Caco-2 (cell line): ENCODE measurements around the gene ETV6. TPM values are rescaled to one million over a fixed set of nuclear protein-coding genes. Genes with fewer than 3 reads are reported as not detected.

Experiments used
- BruUV-seq: library from RNA; stranded (reverse); fragments of 400-500 nt; replicated peaks from 2 replicates; lab custom pipeline; 2021; lab: Mats Ljungman, UMichigan
- CTCF ChIA-PET: fragments of 300-600 bp; sonication (Branson Sonifier 250); formaldehyde crosslinking; loops from one replicate; lab custom pipeline; 2022; ENCODE audit warnings: antibody characterized with exemption; lab: Charles Lee
- POLR2A ChIA-PET: fragments of 300-600 bp; sonication (Branson Sonifier 250); formaldehyde crosslinking; loops from one replicate; lab custom pipeline; 2022; ENCODE audit warnings: antibody characterized with exemption; lab: Charles Lee
- DNase-seq, 2 experiments: peaks; one replicate each; pipeline versions ENCODE4 v3.0.0 to v3.0.0-alpha.2; 2020 to 2022
- H3K27me3 ChIP-seq: replicated peaks from 2 replicates; pipeline ENCODE4 v1.6.0; 2011; ENCODE audit warnings: low read length; ENCODE audit not compliant: control insufficient read depth, insufficient read depth
- H3K36me3 ChIP-seq: 2 replicates; pipeline ENCODE4 v1.5.1; 2011; ENCODE audit warnings: low read length; ENCODE audit not compliant: control insufficient read depth, insufficient read depth
- H3K4me1 ChIP-seq: fragments of 250-450 bp; sonication (Bioruptor Pico); 2 replicates; pipeline ENCODE4 v1.5.1; 2020; ENCODE audit warnings: mild to moderate bottlenecking
- H3K4me3 ChIP-seq: 2 replicates; pipeline ENCODE4 v1.5.1; 2011; ENCODE audit warnings: low read depth, mild to moderate bottlenecking, control low read depth, low read length
- H3K9me3 ChIP-seq: fragments of 250-450 bp; sonication (Bioruptor Pico); 2 replicates; pipeline ENCODE4 v1.5.1; 2020; ENCODE audit warnings: mild to moderate bottlenecking, moderate library complexity
- H3K27ac Mint-ChIP-seq: one replicate; pipeline ENCODE4 v1.8.0; 2022; ENCODE audit warnings: mixed read lengths; ENCODE audit not compliant: unreplicated experiment
- H3K27me3 Mint-ChIP-seq: one replicate; pipeline ENCODE4 v1.8.0; 2022; ENCODE audit warnings: mixed read lengths; ENCODE audit not compliant: insufficient read depth, unreplicated experiment
- H3K36me3 Mint-ChIP-seq: one replicate; pipeline ENCODE4 v1.8.0; 2022; ENCODE audit warnings: mild to moderate bottlenecking, mixed read lengths; ENCODE audit not compliant: insufficient read depth, unreplicated experiment
- H3K4me1 Mint-ChIP-seq: one replicate; pipeline ENCODE4 v1.8.0; 2022; ENCODE audit warnings: low read depth, mixed read lengths; ENCODE audit not compliant: unreplicated experiment
- H3K4me3 Mint-ChIP-seq: one replicate; pipeline ENCODE4 v1.8.0; 2022; ENCODE audit warnings: mild to moderate bottlenecking, moderate library complexity, mixed read lengths; ENCODE audit not compliant: unreplicated experiment
- H3K9me3 Mint-ChIP-seq: one replicate; pipeline ENCODE4 v1.8.0; 2022; ENCODE audit warnings: mixed read lengths; ENCODE audit not compliant: unreplicated experiment
- CTCF ChIP-seq, 2 experiments: fragments of 200-600 bp in 1 of 2; IDR thresholded peaks; 1 replicate in 1 of 2; 2 replicates in 1 of 2; pipeline versions ENCODE4 v1.5.1 to v1.8.0; 2011 to 2022; ENCODE audit warnings: antibody characterized with exemption in 1 of 2, control low read depth in 1 of 2, inconsistent platforms in 1 of 2, low read depth in 1 of 2, low read length in 1 of 2, mild to moderate bottlenecking in 1 of 2, moderate library complexity in 1 of 2; ENCODE audit not compliant: insufficient read depth in 1 of 2, severe bottlenecking in 1 of 2, unreplicated experiment in 1 of 2
- intact Hi-C: fragments of 100-400 bp; cut with micrococcal nuclease; formaldehyde crosslinking; loops from one replicate; pipeline ENCODE4 v1.10.0; 2022; ENCODE audit not compliant: unreplicated experiment
- total RNA-seq: library from RNA; stranded (reverse); gene quantifications from 2 replicates; pipeline ENCODE4 v1.2.3, GENCODE V29; 2022

Gene ETV6
- total RNA-seq, 1 experiment from 2014 or later = 15.6 TPM

GRCh38 chr12:11756022-11756421 is 106.5 kb downstream of the ETV6 start:
- Mint-ChIP-seq H3K9me3 (no peaks in the 10 kb centered on the region), H3K27me3 (no peaks in the 10 kb centered on the region), H3K27ac (no peak overlapping the region), H3K4me3 (no peak overlapping the region), H3K4me1 (peaks cover 6% of the 10 kb centered on the region), H3K36me3 (no peaks in the 10 kb centered on the region)
- POLR2A ChIA-PET = no interaction called here
- H3K4me1 ChIP-seq = no peaks in the 10 kb centered on the region
- no TSS peak for BruUV-seq
- H3K4me3 ChIP-seq = no peak overlapping the region
- H3K9me3 ChIP-seq = no peaks in the 10 kb centered on the region
- intact Hi-C loops = no loop called here
- H3K36me3 ChIP-seq = no peaks in the 10 kb centered on the region; the same call in 1 of the 2 replicates
- no peak for DNase-seq
- TF ChIP-seq CTCF (IDR thresholded peaks at IDR 0.05; ENCODE audit: insufficient read depth in 1 of 2, low read depth in 1 of 2, low read length in 1 of 2, severe bottlenecking in 1 of 2, unreplicated experiment in 1 of 2) = no peak
- CTCF ChIA-PET = interaction anchor here (0.6 kb wide), 2 partner anchors 1417 to 1746 kb away, joined by 3 to 4 read pairs; no protein-coding TSS in a partner anchor
- no peaks in the 10 kb centered on the region for H3K27me3 ChIP-seq

GRCh38 chr12:11756523-11756922 is 107.0 kb downstream of the ETV6 start:
- H3K4me3 ChIP-seq = no peak overlapping the region
- POLR2A ChIA-PET = no interaction called here
- intact Hi-C loops = no loop called here
- DNase-seq = no peak
- Mint-ChIP-seq H3K27me3 (no peaks in the 10 kb centered on the region), H3K9me3 (no peaks in the 10 kb centered on the region), H3K4me3 (no peak overlapping the region), H3K27ac (no peak overlapping the region), H3K4me1 (peaks cover 6% of the 10 kb centered on the region), H3K36me3 (no peaks in the 10 kb centered on the region)
- TF ChIP-seq CTCF (IDR thresholded peaks at IDR 0.05; ENCODE audit: insufficient read depth in 1 of 2, low read depth in 1 of 2, low read length in 1 of 2, severe bottlenecking in 1 of 2, unreplicated experiment in 1 of 2) = no peak
- no peaks in the 10 kb centered on the region for H3K9me3 ChIP-seq
- H3K36me3 ChIP-seq = no peaks in the 10 kb centered on the region; the same call in 1 of the 2 replicates
- no peaks in the 10 kb centered on the region for H3K4me1 ChIP-seq
- H3K27me3 ChIP-seq = no peaks in the 10 kb centered on the region
- no TSS peak for BruUV-seq
- CTCF ChIA-PET = interaction anchor here (0.6 kb wide), 1 partner anchor 1417 kb away, joined by 4 read pairs; no protein-coding TSS in a partner anchor

GRCh38 chr12:11757095-11757494 is 107.6 kb downstream of the ETV6 start:
- Mint-ChIP-seq H3K4me3 (no peak overlapping the region), H3K9me3 (no peaks in the 10 kb centered on the region), H3K4me1 (peaks cover 6% of the 10 kb centered on the region), H3K27me3 (no peaks in the 10 kb centered on the region), H3K36me3 (no peaks in the 10 kb centered on the region), H3K27ac (no peak overlapping the region)
- intact Hi-C loops = no loop called here
- BruUV-seq = no TSS peak
- H3K9me3 ChIP-seq = no peaks in the 10 kb centered on the region
- CTCF ChIA-PET = no interaction called here
- H3K4me1 ChIP-seq = peaks cover 2% of the 10 kb centered on the region; the same call in 1 of the 2 replicates
- no peaks in the 10 kb centered on the region for H3K27me3 ChIP-seq
- no peaks in the 10 kb centered on the region; the same call in 1 of the 2 replicates for H3K36me3 ChIP-seq
- DNase-seq = no peak
- no peak for TF ChIP-seq CTCF (IDR thresholded peaks at IDR 0.05; ENCODE audit: insufficient read depth in 1 of 2, low read depth in 1 of 2, low read length in 1 of 2, severe bottlenecking in 1 of 2, unreplicated experiment in 1 of 2)
- H3K4me3 ChIP-seq = no peak overlapping the region
- POLR2A ChIA-PET = no interaction called here
